ENCODE results near the gene RNF152.

RNF152 gene

DNA sequence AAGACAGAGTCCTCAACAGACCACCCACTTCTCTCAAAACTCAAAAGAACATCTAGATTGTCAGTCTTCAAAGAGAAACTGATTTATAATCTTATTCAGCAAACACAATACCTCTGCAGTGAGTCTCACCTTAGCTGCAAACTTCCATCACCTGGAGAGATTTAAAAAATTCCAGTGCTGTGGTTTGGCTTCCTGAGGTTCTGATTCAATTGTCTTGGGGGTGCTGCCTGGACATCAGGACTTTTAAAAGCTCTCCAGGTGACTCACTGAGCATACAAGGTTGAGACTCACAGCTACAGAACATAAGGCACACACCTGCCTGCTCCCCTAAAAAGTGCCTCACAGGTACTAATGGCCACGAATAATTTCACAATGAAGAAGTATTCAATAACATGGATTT is 40.3 kb downstream of the RNF152 start:
- no peak for DNase-seq

- no peak for DNase-seq
Observed at GRCh38 chr18:61851940-61852451, 40.8 kb downstream of the RNF152 start.

GRCh38 chr18:61851279-61851678 is 41.5 kb downstream of the RNF152 start:
- DNase-seq: no peak

GRCh38 chr18:61850756-61851155 is 42.1 kb downstream of the RNF152 start:
- no peak for DNase-seq

DNA sequence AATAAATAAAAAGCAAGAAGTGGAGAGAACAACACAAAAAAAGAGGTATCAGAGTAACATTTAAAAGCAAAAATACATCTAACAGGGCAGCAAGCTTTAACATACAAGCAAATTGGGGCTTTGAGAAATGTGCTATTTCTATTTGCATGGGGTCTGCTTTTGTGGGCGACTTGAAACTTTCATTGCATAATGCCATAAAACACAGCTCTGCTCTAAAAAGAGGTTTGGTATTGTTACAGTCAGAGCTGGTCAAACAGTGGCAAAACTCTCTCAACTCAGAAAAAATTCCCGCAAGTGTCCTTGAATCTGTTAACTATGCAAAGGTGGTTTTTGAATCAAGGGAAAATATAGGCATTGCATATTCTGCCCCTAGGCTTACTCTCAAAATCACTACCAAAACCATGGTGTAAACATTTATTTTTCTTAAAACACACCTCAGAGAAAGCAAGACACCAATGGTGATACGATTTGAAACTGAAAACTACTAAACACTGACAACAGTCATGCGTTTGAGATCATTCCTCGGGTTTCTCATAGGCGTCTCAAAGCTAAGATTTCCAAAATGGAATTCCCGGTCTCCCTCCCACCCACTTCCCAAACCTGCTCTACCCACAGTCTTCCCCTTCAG is 45.5 kb downstream of the RNF152 start:
- no peak for DNase-seq

- no peak for DNase-seq
Observed at GRCh38 chr18:61845197-61845596, 47.6 kb downstream of the RNF152 start.

DNA sequence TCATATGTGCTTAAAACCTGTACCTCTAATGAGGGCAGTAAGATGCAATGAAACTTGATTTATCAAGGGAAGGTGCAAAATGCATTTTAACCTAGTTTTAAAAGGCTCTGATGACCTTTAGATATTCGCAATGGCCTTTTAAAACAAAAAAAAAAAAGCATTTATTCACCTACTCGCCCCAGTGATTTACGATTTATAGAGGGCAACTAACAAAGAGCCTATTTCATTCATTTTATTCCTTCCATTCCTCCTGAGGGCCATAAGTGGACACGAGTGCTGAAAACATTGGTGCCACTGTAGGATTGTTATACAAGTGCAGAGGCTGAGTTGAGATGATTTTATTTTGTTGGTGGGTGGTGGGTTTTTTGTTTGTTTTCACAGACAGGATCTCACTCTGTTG is 48.1 kb downstream of the RNF152 start:
- DNase-seq: no peak

GRCh38 chr18:61842146-61842545 is 50.7 kb downstream of the RNF152 start:
- DNase-seq: no peak

- DNase-seq: no peak
Observed at GRCh38 chr18:61841706-61842105, 51.1 kb downstream of the RNF152 start.

DNA sequence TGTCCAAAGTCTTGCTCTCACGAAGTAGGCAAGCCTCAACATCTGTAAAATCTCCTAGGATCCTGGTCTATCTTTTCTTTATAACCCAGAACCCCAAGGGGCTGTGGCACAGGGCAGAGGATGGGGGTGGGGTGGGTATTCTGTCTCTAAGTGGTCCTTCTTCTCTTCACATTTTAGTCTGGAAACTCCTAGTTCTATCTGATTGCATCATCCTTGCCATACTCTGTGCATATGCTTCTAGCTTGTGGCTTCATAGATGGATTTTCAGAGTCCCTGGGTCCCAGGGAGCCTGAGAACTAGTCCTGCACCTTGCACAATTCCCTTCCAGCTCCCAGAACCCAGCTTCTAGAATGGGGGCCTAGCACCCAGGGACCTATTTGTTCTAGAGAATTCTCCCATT is 52.5 kb downstream of the RNF152 start:
- no peak for DNase-seq

DNA sequence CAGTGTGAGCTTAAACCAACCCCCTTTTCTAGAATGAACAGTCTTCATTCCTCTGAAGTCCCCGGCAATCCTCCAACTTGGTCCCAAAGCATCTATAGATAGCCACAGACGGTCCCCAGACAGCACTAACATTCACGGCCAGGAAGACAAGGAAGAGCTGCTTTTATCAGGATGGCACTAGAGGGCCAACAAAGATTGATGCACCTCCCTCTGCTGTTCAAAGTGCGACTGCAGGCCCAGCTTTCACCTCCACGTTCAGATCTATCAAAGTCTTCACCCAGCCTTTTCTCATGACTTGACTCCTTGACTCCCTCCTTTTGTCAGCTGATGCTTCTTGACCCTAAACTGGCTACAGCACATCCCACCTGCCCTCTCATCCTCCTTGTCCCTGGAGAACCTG is 54.3 kb downstream of the RNF152 start:
- DNase-seq: no peak

- DNase-seq: no peak
Observed at GRCh38 chr18:61833978-61834377, 58.8 kb downstream of the RNF152 start.

DNA sequence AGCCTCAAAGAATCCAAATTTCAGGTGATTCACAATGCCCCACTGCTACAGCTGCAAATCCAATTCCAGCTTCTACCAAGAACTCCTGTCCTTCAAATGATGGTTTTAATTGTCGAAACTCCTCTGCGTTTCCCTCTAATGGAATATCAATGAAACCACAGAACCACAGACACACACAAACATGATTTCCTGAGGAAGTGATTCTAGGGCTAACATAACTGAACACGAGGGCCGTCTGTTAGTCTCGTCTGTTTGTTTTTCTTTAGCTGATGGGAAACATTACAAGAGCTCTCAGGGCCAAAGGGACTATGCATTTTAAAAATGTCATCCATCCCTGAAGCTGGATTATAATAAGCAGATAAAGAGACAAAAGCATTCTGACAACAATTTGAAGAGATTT is 59.4 kb downstream of the RNF152 start:
- DNase-seq: no peak

GRCh38 chr18:61832858-61833257 is 59.9 kb downstream of the RNF152 start:
- DNase-seq: no peak

- no peak for DNase-seq
Observed at GRCh38 chr18:61831071-61831470, 61.7 kb downstream of the RNF152 start.

- no peak for DNase-seq
Observed at GRCh38 chr18:61829108-61829507, 63.7 kb downstream of the RNF152 start.

GRCh38 chr18:61827591-61827990 is 65.2 kb downstream of the RNF152 start:
- DNase-seq: no peak

GRCh38 chr18:61825386-61825785 is 67.4 kb downstream of the RNF152 start:
- no peak for DNase-seq

GRCh38 chr18:61824733-61825363 is 68.0 kb downstream of the RNF152 start:
- no peak for DNase-seq

DNA sequence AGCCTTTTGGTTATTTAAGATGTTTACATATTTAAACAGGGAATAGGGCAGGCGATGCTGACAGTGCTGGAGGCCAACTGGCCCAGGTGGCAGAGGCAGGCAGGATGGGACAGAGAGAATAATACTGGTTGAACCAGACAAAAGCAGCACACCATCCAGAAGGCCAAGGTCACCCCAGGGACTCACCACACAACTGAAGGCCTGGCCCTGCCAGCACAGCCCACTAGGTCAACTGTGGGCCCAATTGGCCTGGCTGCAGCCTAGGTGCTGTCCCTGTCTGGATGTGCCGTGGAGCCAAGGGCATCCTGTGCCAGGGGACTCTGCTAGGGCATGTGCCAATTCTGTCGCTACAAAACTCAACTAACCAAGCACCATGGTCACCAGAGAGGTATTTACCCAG is 69.2 kb downstream of the RNF152 start:
- DNase-seq: no peak

DNA sequence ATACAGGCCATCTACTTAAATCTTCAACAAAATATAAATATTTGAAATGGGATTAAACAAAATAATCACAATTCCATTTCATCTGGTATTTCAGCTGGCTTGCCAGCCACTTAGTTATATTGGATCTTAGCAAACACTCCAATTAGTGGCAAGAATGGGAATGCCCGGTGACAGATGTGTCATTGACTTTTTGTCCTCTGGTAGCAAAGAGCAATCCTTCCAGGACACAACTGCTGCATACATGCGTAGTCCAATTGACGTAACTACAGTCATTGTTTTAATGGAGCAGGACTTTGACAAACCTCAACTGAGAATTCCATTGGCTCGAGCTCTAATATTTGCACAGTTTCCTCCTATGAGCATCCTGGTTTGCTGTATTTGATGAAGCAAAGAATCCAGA is 69.9 kb downstream of the RNF152 start:
- DNase-seq: no peak

GRCh38 chr18:61821748-61822147 is 71.1 kb downstream of the RNF152 start:
- DNase-seq: no peak

DNA sequence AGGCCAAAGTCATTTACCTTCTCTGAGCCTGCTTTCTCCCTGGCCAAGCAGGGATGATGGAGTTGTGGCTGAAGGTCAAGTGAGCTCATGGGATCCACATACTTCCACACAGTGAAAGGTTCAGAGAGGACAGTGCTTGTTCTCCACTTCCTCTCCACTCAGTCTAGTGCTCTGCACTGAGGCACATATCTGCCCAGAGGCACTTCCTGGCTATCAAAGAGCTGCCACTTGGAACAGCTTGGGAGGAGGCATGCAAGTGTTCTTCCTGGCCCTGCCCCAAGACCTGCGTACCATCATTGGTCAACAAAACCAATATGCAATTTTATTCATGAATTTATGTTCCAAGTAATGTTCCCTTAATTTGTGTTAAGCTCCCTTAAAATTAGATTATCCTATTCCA is 71.9 kb downstream of the RNF152 start:
- no peak for DNase-seq

GRCh38 chr18:61817086-61817485 is 75.7 kb downstream of the RNF152 start:
- DNase-seq: no peak

GRCh38 chr18:61815885-61816470 is 76.8 kb downstream of the RNF152 start:
- DNase-seq: no peak

Data from stimulated activated CD8-positive, alpha-beta memory T cell treated with anti-CD3 and anti-CD28 coated beads, Interleukin-4, amount 100 ng/mL, for 48 hours (primary cell).